Nephron (organoid): ENCODE data around the gene SAMD9.
"Not testable (repeated sequence)": the region's sequence is repeated elsewhere in the genome, so short reads cannot be mapped to it uniquely, and the experiment has no call there.

Source experiments
- H3K27ac Mint-ChIP-seq, 3 experiments: 2 replicates each; pipeline ENCODE4 v1.8.0; 2020; ENCODE audit warnings: mixed read lengths in 3 of 3, mild to moderate bottlenecking in 2 of 3, moderate library complexity in 1 of 3
- H3K27me3 Mint-ChIP-seq: 2 replicates; pipeline ENCODE4 v1.8.0; 2021; ENCODE audit warnings: low read depth, mild to moderate bottlenecking, moderate library complexity, mixed read lengths
- H3K36me3 Mint-ChIP-seq: 2 replicates; pipeline ENCODE4 v1.8.0; 2020; ENCODE audit warnings: low read depth, mixed read lengths
- H3K4me1 Mint-ChIP-seq: 2 replicates; pipeline ENCODE4 v1.8.0; 2020; ENCODE audit warnings: mixed read lengths
- H3K4me3 Mint-ChIP-seq, 3 experiments: 2 replicates each; pipeline ENCODE4 v1.8.0; 2020; ENCODE audit warnings: mild to moderate bottlenecking in 3 of 3, mixed read lengths in 3 of 3, moderate library complexity in 2 of 3
- H3K9me3 Mint-ChIP-seq: 2 replicates; pipeline ENCODE4 v1.8.0; 2020; ENCODE audit warnings: mixed read lengths
- TF ChIP-seq, protein P1 (sequence below), 3 experiments: fragments of 200-600 bp; sonication (generic); IDR thresholded peaks; one replicate each; pipeline ENCODE4 v1.5.0; 2021; ENCODE audit warnings: antibody characterized with exemption in 3 of 3; ENCODE audit not compliant: unreplicated experiment in 3 of 3

Gene SAMD9

DNA sequence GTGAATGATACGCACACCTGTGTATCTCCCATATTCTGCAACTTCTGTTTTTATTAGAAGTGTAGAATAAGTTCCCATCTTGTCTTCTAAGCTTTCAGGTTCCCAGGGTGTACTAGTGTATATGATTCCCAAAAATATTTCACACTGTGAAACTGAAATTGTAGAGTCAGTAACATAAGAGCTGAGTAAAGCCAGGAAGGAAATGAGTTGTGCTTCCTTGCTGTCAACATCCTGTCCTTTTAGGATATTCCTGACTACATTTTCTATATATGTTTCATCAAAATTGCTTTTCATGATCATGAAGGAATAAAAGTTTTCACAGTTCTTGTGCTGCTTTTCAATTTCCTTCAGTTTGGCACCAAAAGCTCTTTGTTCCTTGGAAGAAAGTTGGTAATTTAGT lies 15.2 kb upstream of the SAMD9 start:
- H3K4me1 Mint-ChIP-seq = no peaks in the 10 kb centered on the region
- H3K9me3 Mint-ChIP-seq = peaks cover 8% of the 10 kb centered on the region

DNA sequence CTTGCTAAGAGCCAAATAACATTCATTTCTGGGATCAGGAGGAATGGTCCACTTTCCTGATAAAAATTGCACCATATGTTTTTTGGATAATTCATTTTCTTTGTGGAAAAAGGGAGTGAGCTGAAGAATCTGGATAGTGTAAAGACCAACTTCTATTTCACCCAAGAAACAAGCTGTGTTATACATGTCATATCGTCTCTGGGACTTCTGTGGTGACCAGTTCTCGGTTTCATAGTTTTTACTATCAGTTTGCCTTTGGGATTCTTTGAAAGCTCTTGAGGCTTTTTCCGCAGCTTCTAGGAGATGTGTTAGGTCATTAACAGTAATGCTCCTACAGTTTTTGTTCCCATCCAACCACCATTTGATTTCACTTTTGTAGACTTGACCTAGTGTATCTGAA lies 14.4 kb upstream of the SAMD9 start:
- H3K27ac Mint-ChIP-seq = no peak overlapping the region
- H3K36me3 Mint-ChIP-seq = no peaks in the 10 kb centered on the region
- peaks cover 8% of the 10 kb centered on the region for H3K9me3 Mint-ChIP-seq
- no peak overlapping the region for H3K4me3 Mint-ChIP-seq
- peaks cover 3% of the 10 kb centered on the region for H3K27me3 Mint-ChIP-seq
- H3K4me1 Mint-ChIP-seq = no peaks in the 10 kb centered on the region
- TF ChIP-seq, protein P1, sequence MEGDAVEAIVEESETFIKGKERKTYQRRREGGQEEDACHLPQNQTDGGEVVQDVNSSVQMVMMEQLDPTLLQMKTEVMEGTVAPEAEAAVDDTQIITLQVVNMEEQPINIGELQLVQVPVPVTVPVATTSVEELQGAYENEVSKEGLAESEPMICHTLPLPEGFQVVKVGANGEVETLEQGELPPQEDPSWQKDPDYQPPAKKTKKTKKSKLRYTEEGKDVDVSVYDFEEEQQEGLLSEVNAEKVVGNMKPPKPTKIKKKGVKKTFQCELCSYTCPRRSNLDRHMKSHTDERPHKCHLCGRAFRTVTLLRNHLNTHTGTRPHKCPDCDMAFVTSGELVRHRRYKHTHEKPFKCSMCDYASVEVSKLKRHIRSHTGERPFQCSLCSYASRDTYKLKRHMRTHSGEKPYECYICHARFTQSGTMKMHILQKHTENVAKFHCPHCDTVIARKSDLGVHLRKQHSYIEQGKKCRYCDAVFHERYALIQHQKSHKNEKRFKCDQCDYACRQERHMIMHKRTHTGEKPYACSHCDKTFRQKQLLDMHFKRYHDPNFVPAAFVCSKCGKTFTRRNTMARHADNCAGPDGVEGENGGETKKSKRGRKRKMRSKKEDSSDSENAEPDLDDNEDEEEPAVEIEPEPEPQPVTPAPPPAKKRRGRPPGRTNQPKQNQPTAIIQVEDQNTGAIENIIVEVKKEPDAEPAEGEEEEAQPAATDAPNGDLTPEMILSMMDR (IDR thresholded peaks at IDR 0.05; ENCODE audit: unreplicated experiment in 3 of 3) = no peak

More for the DNA sequence above, 15.2 kb upstream of the SAMD9 start:
- H3K27ac Mint-ChIP-seq = no peak overlapping the region
- TF ChIP-seq, protein P1 (IDR thresholded peaks at IDR 0.05; ENCODE audit: unreplicated experiment in 3 of 3) = no peak
- no peaks in the 10 kb centered on the region for H3K36me3 Mint-ChIP-seq
- peaks cover 3% of the 10 kb centered on the region for H3K27me3 Mint-ChIP-seq
- H3K4me3 Mint-ChIP-seq = no peak overlapping the region

DNA sequence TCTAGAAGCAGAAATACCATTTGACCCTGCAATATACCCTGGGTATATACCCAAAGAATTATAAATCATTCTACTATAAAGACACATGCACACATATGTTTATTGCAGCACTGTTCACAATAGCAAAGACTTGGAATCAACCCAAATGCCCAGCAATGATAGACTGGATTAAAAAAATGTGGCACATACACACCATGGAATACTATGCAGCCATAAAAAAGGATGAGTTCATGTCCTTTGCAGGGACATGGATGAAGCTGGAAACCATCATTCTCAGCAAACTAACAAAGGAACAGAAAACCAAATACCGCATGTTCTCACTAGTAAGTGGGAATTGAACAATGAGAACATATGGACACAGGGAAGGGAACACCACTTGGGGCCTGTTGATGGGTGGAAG lies 9.2 kb upstream of the SAMD9 start:
- H3K4me3 Mint-ChIP-seq, H3K27ac Mint-ChIP-seq, H3K36me3 Mint-ChIP-seq, H3K4me1 Mint-ChIP-seq, H3K27me3 Mint-ChIP-seq: not testable (repeated sequence)
- H3K9me3 Mint-ChIP-seq = peaks cover 34% of the 10 kb centered on the region

DNA sequence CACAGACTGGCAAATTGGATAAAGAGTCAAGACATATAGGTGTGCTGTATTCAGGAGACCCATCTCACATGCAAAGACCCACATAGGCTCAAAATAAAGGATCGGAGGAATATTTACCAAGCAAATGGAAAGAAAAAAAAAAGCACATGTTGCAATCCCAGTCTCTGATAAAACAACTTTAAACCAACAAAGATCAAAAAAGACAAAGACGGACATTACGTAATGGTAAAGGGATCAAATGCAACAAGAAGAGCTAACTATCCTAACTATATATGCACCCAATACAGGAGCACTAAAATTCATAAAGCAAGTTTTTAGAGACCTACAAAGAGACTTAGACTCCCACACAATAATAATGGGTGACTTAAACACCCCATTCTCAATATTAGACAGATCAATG lies 5.8 kb upstream of the SAMD9 start:
- not testable (repeated sequence) for H3K36me3 Mint-ChIP-seq, H3K27me3 Mint-ChIP-seq, H3K27ac Mint-ChIP-seq, H3K4me3 Mint-ChIP-seq, H3K4me1 Mint-ChIP-seq
- peaks cover 40% of the 10 kb centered on the region for H3K9me3 Mint-ChIP-seq

DNA sequence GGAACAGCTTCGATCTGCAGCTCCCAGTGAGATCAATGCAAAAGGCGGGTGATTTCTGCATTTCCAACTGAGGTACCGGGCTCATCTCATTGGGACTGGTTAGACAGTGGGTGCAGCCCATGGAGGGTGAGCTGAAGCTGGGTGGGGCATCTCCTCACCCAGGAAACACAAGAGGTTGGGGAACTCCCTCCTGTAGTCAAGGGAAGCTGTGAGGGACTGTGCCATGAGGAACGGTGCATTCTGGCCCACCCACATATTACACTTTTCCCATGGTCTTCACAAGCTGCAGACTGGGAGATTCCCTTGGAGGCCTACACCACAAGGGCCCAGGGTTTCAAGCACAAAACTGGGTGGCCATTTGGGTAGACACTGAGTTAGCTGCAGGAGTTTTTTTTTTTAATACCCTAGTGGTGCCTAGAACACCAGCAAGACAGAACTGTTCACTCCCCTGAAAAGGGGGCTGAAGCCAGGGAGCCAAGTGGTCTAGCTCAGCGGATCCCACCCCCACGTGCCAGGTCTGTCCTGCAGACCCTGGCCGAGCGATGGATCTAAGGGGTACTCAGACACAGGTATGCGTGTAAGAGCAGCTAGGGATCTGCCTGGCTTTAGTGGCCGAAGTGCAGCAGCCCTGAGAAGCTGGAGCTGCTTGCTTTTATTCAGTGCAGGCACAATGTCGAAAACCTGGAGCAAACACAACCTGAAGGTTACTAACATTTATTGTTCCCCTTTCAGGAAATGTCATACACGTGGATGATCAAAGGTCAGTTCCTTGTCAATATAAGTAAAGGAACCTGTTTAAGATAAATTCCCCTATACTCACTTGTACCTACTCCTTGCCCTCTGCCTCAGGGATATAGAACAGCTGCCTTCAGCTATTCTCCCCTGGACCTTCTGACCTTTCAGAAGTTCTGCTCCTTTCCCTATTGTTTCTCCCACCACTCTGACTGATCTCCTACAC lies 3.1 kb upstream of the SAMD9 start:
- TF ChIP-seq, protein P1 (IDR thresholded peaks at IDR 0.05; ENCODE audit: unreplicated experiment in 3 of 3) = no peak
- no peaks in the 10 kb centered on the region for H3K36me3 Mint-ChIP-seq
- no peak overlapping the region for H3K4me3 Mint-ChIP-seq
- peaks cover 17% of the 10 kb centered on the region for H3K4me1 Mint-ChIP-seq
- H3K27me3 Mint-ChIP-seq = peaks cover 6% of the 10 kb centered on the region
- H3K27ac Mint-ChIP-seq = no peak overlapping the region
- peaks cover 30% of the 10 kb centered on the region for H3K9me3 Mint-ChIP-seq

DNA sequence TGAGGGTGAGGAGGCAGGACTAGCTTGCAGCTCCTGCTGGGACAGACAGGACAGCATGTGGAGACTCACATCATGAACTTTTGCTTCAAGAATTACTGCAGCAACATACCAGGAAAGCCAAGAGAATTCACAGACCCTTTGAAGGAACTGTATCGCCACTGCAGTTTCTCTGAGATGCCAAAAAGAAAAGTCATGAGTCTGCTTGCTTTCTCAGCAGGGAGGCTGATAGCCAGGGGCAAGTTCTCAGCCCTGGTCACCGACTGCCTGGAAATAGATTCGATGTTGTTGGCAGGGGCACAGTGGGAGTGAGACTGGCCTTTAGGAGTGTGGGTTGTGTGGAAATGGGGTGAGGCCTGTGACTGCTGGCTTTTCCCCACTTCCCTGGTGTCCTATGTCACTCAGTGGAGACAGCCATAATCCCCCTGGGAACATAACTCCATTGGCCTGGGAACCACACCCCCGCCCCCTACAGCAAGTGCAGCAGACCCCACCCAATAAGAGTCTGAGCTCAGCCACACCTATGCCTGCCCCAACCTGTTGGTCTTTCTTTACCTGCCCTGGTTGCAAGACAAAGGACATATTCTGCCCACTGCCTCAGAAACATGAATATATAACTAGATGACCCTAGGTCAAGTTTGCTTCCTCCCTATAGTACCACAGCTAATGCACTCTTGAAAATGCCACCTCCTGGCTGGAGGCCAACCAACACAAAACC lies 1.6 kb upstream of the SAMD9 start:
- Mint-ChIP-seq H3K9me3 (peaks cover 20% of the 10 kb centered on the region), H3K36me3 (no peaks in the 10 kb centered on the region), H3K4me1 (peaks cover 17% of the 10 kb centered on the region), H3K27me3 (peaks cover 6% of the 10 kb centered on the region), H3K4me3 (no peak overlapping the region), H3K27ac (peak overlapping the region in 1 of 3 experiments; percentile 10)
- TF ChIP-seq, protein P1 (IDR thresholded peaks at IDR 0.05; ENCODE audit: unreplicated experiment in 3 of 3) = no peak
